IPS-20b (cell line): ENCODE results near the gene SREBF2.
A peak's percentile ranks its signal among the peaks of the same experiment; 100 is the strongest.
"Not testable (repeated sequence)": the region's sequence is repeated elsewhere in the genome, so short reads cannot be mapped to it uniquely, and the experiment has no call there.

Source experiments
- H3K27ac ChIP-seq: one replicate; pipeline ENCODE4 v1.5.1; 2013; ENCODE audit warnings: low read length
- H3K27me3 ChIP-seq: 2 replicates; pipeline ENCODE4 v1.6.1; 2013; ENCODE audit warnings: mild to moderate bottlenecking, low read length, inconsistent platforms; ENCODE audit not compliant: insufficient read depth
- H3K36me3 ChIP-seq: 2 replicates; pipeline ENCODE4 v1.6.1; 2013; ENCODE audit warnings: low read depth, mild to moderate bottlenecking, inconsistent platforms, low read length, moderate library complexity; ENCODE audit not compliant: insufficient read depth
- H3K4me1 ChIP-seq: 2 replicates; pipeline ENCODE4 v1.6.1; 2013; ENCODE audit warnings: mild to moderate bottlenecking, control low read depth, inconsistent platforms, low read length, moderate library complexity; ENCODE audit not compliant: insufficient read depth
- H3K4me3 ChIP-seq: 2 replicates; pipeline ENCODE4 v1.5.1; 2013; ENCODE audit warnings: mild to moderate bottlenecking, low read length, inconsistent platforms
- H3K9ac ChIP-seq: 2 replicates; pipeline ENCODE4 v1.6.1; 2013; ENCODE audit warnings: low read depth, mild to moderate bottlenecking, inconsistent platforms, low read length, moderate library complexity
- H3K9me3 ChIP-seq: 2 replicates; pipeline ENCODE4 v1.6.1; 2013; ENCODE audit warnings: mild to moderate bottlenecking, low read depth, low read length, inconsistent platforms; ENCODE audit not compliant: insufficient read depth

The SREBF2 gene

DNA sequence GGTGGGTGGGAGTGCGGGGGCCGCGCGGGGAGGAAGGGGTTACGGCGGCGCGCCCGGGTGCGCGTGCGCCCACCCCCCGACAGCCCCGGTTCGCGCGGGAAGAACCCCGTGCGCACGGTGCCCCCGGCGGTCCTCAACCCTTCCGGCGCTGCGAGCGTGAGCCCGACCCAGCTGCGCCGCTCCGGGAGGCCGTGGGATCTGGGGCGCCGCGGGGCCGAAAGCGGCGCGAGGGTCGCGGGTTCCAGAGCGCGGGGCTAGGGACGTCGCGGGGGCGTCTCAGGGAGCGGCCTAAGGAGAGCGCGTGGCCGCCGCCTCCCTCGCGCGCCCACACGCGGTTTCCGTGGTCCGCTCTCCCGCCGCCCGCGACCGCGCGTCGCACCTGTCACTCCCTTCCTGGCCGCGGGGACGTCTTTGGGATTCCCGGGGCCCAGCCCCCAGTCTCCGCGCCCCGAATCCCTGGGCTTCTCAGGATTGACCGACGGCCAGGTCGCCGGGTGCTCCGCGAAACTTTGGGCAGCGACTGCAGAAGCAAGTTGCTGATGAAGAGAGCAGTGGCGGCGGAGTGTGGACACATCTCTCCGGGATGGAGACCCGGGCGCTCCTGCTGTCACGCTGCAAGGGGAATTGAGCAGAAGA lies 582 bp downstream of the SREBF2 start:
- H3K27ac ChIP-seq, result peak overlapping the region; percentile 60
- H3K4me3 ChIP-seq, result peak overlapping the region; percentile 97
- H3K36me3 ChIP-seq, result peaks cover 24% of the 10 kb centered on the region
- H3K27me3 ChIP-seq, result no peaks in the 10 kb centered on the region
- H3K4me1 ChIP-seq, result peaks cover 7% of the 10 kb centered on the region; the same call in 1 of the 2 replicates
- peak overlapping the region; percentile 86 for H3K9ac ChIP-seq
- H3K9me3 ChIP-seq, result no peaks in the 10 kb centered on the region

DNA sequence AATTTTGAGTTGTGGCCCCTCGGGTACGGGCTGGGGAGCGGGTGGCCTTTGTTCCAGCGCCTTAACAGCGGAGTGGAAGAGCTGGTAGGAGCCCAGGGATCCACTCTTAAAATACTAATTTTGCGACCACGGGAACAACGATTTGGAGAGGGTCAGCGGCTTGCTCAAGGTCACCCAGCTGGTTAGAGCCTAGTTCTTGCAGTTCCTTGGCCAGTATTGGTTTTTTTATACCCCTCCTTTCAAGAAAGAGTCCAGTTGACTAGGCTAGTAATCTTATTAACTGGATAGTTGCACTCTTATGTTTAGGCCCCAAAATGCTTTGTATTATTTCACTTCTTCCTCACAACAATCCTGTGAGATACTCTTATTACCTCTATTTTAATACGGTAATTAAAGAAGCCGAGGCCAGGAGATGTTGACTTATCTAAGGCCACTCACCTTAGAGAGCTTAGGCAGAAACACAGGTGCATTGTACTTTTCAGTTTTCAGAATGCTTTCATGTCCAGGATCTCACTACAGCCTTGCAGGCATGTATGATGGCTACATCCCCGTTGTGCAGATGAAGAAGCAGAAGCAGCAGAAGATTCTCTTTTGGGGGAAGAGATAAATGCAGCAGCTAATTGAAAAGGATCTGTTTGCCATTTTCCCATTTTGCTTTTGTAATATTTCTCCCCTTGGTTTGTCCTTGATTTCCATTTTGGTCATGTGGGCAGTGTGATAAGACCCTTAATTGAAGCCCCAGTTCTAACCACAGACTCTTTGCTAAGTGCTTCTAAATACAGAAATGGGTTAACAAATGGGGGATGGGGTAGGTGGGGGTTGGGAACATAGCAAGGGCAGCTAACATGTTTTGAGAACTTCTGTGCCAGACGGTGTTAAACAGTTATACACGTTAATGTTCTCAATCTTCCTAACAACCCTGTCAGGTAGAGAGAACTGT lies 1.4 kb downstream of the SREBF2 start:
- H3K4me3 ChIP-seq, result peak overlapping the region; percentile 97
- no peaks in the 10 kb centered on the region for H3K9me3 ChIP-seq
- peaks cover 7% of the 10 kb centered on the region; the same call in 1 of the 2 replicates for H3K4me1 ChIP-seq
- peak overlapping the region; percentile 60 for H3K27ac ChIP-seq
- H3K36me3 ChIP-seq, result peaks cover 31% of the 10 kb centered on the region
- peak overlapping the region; percentile 86 for H3K9ac ChIP-seq
- H3K27me3 ChIP-seq, result no peaks in the 10 kb centered on the region

DNA sequence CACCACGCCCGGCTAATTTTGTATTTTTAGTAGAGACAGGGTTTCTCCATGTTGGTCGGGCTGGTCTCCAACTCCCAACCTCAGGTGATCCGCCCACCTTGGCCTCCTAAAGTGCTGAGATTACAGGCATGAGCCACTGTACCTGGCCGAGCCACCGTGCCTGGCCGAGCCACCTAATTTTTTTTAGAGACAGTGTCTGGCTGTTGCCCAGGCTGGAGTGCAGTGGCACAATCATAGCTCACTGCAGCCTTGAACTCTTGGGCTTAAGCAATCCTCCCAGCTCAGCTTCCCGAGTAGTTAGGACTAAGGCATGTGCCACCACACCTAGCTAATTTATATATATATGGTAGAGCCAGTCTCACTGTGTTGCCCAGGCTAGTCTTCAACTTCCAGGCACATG lies 2.6 kb downstream of the SREBF2 start:
- not testable (repeated sequence) for H3K4me1 ChIP-seq, H3K27ac ChIP-seq, H3K4me3 ChIP-seq, H3K9ac ChIP-seq, H3K9me3 ChIP-seq, H3K27me3 ChIP-seq
- peaks cover 39% of the 10 kb centered on the region for H3K36me3 ChIP-seq

DNA sequence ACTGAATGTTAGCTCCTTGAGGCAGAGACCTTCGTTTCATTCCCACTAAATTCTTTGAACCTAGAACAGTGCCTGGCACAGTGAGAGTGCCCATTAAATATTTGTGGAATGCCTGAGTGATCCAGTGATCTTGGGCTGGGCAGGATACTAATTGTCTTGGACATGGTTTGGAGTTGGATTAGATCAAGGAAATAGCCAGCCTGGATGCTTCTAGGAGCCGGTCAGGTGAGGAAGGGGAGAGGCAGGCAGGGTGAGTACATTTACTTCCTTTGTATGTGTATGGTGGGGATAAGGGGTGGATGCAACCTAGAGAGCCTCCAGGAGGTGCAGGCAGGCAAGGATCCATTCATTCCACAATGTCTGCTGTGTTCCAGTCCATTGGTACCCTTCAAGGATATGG lies 3.6 kb downstream of the SREBF2 start:
- H3K4me3 ChIP-seq, result no peak overlapping the region
- no peaks in the 10 kb centered on the region for H3K9me3 ChIP-seq
- H3K4me1 ChIP-seq, result peaks cover 8% of the 10 kb centered on the region; the same call in 1 of the 2 replicates
- H3K27ac ChIP-seq, result no peak overlapping the region
- no peaks in the 10 kb centered on the region for H3K27me3 ChIP-seq
- H3K36me3 ChIP-seq, result peaks cover 50% of the 10 kb centered on the region
- H3K9ac ChIP-seq, result no peak overlapping the region

DNA sequence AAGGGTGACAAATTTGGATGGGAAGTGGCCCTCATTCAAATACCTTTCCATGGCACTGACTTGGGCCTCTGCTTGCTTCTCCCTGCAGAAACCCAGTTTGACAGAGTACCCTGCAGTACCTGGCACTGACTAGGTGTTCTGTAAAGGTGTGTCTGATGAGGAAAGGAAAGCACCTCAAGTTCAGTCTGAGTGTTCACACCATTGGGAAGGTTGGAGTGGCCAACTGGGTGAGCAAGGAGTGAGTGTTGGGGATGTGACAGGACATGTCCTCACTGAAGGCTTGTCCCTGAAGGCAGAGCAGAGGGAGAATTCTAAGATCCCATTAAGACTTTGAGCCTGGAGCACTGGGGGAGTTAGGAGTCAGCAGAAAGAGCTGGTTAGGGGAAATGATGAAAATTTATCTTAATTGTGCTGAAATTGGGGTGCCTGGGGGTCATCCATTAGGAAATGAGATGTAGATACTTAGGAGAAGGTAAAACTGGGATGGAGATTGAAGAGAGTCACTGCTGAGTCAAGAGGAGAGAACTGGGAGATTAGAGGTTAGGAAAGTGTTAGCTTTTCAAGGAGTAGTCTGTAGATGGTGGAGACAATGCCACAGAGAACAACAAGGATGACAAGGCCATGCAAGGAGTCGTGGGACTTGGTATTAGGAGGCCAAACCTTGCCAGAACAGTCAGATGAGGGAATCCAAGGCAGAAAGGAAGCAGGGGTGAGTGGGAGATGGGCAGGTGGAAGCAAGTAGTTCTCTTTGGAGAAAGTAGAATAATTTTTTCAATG lies 6.1 kb downstream of the SREBF2 start:
- Histone ChIP-seq H3K9me3 (no peaks in the 10 kb centered on the region), H3K27ac (no peak overlapping the region), H3K4me1 (peaks cover 8% of the 10 kb centered on the region), H3K4me3 (no peak overlapping the region), H3K36me3 (peaks cover 69% of the 10 kb centered on the region), H3K9ac (no peak overlapping the region), H3K27me3 (no peaks in the 10 kb centered on the region)

GRCh38 chr22:41840216-41840615 lies 7.3 kb downstream of the SREBF2 start:
- Histone ChIP-seq H3K9ac (no peak overlapping the region), H3K4me1 (peaks cover 12% of the 10 kb centered on the region), H3K4me3 (no peak overlapping the region), H3K9me3 (no peaks in the 10 kb centered on the region), H3K36me3 (peaks cover 69% of the 10 kb centered on the region), H3K27ac (no peak overlapping the region), H3K27me3 (no peaks in the 10 kb centered on the region)

GRCh38 chr22:41841085-41841712 lies 8.3 kb downstream of the SREBF2 start:
- Histone ChIP-seq H3K36me3 (peaks cover 62% of the 10 kb centered on the region), H3K4me1 (peaks cover 22% of the 10 kb centered on the region), H3K9me3 (no peaks in the 10 kb centered on the region), H3K9ac (no peak overlapping the region), H3K27ac (no peak overlapping the region), H3K4me3 (no peak overlapping the region), H3K27me3 (no peaks in the 10 kb centered on the region)

GRCh38 chr22:41842996-41843970 lies 10.4 kb downstream of the SREBF2 start:
- no peak overlapping the region for H3K9ac ChIP-seq
- no peak overlapping the region for H3K4me3 ChIP-seq

DNA sequence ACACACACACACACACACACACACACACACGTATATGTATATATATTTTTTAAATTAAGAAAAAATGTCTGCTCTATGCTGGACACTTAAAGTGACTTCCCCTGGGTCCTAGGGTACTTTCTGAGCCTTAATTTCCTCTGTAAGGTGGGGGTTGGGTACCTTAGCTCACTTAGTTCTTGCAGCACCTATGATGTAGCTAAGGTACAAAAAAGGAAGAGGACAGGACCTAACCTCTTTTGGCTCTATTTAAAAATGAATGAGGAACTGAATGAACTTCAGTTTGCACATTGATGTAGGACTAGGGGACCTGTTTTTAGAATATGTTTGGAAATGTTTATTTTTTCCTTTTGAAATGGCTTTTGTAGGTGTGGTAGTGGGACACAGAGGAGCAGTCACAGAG lies 11.1 kb downstream of the SREBF2 start:
- Histone ChIP-seq H3K27ac (no peak overlapping the region), H3K9ac (no peak overlapping the region), H3K4me1 (peaks cover 31% of the 10 kb centered on the region), H3K9me3 (no peaks in the 10 kb centered on the region), H3K4me3 (0 out of 2 replicates have a peak overlapping the region, but pooled peaks have one; percentile 18), H3K27me3 (no peaks in the 10 kb centered on the region), H3K36me3 (peaks cover 40% of the 10 kb centered on the region)

More at GRCh38 chr22:41842996-41843970, 10.4 kb downstream of the SREBF2 start:
- H3K27me3 ChIP-seq, result no peaks in the 10 kb centered on the region
- H3K9me3 ChIP-seq, result no peaks in the 10 kb centered on the region
- H3K36me3 ChIP-seq, result peaks cover 47% of the 10 kb centered on the region
- H3K4me1 ChIP-seq, result peaks cover 31% of the 10 kb centered on the region
- no peak overlapping the region for H3K27ac ChIP-seq

GRCh38 chr22:41844513-41844912 lies 11.6 kb downstream of the SREBF2 start:
- Histone ChIP-seq H3K36me3 (peaks cover 36% of the 10 kb centered on the region), H3K27me3 (no peaks in the 10 kb centered on the region), H3K4me1 (peaks cover 31% of the 10 kb centered on the region), H3K4me3 (0 out of 2 replicates have a peak overlapping the region, but pooled peaks have one; percentile 18), H3K27ac (no peak overlapping the region), H3K9me3 (no peaks in the 10 kb centered on the region), H3K9ac (no peak overlapping the region)
